Lower lobe of right lung (tissue), 2 donors: Measurements from ENCODE around the gene SPON2. TPM values are rescaled to one million over a fixed set of nuclear protein-coding genes. Genes with fewer than 3 reads are reported as not detected.

Experiments used
- ATAC-seq, 2 donors: fragments of 200-7000 bp; cut with Tn5 transposase; one replicate each; pipeline ENCODE4 v1.9.1; 2020 to 2022; ENCODE audit warnings: mild to moderate bottlenecking in 2 of 2, moderate library complexity in 2 of 2
- DNase-seq: peaks from one replicate; pipeline ENCODE4 v3.0.0-alpha.2; 2020
- H3K27ac ChIP-seq: fragments of 200-600 bp; one replicate; pipeline ENCODE4 v1.8.0; 2022
- H3K27me3 ChIP-seq: fragments of 200-600 bp; one replicate; pipeline ENCODE4 v1.8.0; 2022; ENCODE audit warnings: low read depth
- H3K36me3 ChIP-seq: fragments of 200-600 bp; one replicate; pipeline ENCODE4 v1.8.0; 2022; ENCODE audit warnings: mild to moderate bottlenecking
- H3K4me1 ChIP-seq: fragments of 200-600 bp; one replicate; pipeline ENCODE4 v1.8.0; 2022
- H3K4me3 ChIP-seq: fragments of 200-600 bp; one replicate; pipeline ENCODE4 v1.8.0; 2022; ENCODE audit warnings: mild to moderate bottlenecking
- H3K9me3 ChIP-seq: fragments of 200-600 bp; one replicate; pipeline ENCODE4 v1.8.0; 2022
- CTCF ChIP-seq: fragments of 200-600 bp; IDR thresholded peaks from one replicate; pipeline ENCODE4 v1.8.0; 2022; ENCODE audit warnings: antibody characterized with exemption, mild to moderate bottlenecking
- intact Hi-C: fragments of 100-400 bp; cut with DNase I; formaldehyde crosslinking; loops from one replicate; pipeline ENCODE4 v1.11.0; 2022
- total RNA-seq: library from RNA; stranded (reverse); fragmentation: NEBNext Ultra II Directional; extraction: Animal tissue kit (Norgen Biotek cat#: 25700); gene quantifications from one replicate; pipeline ENCODE4 v1.2.1, GENCODE V29; 2021
- donor health status: DM: no; HTN: yes; CAD: no; lungs with severe emphysema.

The SPON2 gene
- total RNA-seq, 1 donor from 2014 or later, result 32.0 TPM

DNA sequence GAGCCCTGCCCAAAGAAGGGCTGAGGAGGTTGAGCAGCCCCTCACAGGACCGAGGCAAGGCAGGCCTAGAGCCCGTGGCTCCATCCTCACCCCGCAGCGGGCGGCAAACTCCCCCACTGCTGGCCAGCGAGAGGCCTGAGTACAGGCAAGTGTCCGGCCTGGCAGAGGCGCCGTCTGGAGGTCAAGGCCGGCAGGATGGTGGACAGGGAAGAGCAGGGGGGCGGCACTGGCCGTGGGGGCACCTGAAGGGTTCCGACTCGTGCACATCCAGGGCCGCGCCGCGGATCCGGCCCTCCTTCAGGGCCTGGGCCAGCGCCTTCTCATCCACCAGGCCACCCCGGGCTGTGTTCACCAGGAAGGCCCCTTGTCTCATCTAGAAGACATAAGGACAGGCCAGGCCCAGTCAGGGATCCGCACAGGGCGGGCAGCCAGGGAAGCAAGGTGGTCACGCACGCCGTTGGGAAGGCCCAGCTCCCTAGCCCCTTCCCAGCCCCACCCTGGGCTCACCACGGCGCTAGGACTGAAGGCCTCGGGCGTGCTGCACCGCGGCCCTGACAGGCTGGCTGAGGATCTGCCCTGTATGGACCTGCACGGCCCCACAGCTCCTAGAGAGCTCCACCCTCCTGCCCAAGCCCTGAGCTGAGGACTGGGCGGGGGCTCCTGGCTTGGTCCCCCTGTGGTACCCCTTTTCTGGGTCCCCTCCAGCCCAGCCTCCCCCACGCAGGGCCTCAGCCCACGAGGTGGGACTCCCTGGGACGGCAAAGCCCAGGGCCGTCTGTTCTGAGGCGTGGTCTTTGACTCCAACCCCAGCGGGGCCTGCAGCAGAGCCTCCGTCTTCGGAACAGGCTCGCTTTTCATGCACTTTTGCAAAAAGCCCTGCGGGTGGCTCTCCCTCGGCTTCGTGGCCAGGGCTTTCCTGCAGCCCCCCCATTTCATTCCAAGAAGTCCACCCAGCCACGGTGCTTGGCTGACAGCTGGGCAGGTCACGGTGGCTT is 42.0 kb upstream of the SPON2 start:
- DNase-seq, result no peak
- intact Hi-C loops, result no loop called here

GRCh38 chr4:1213336-1213995 is 41.1 kb upstream of the SPON2 start:
- Histone ChIP-seq H3K36me3 (peaks cover 67% of the 10 kb centered on the region), H3K4me3 (no peak overlapping the region), H3K27me3 (no peaks in the 10 kb centered on the region), H3K27ac (no peak overlapping the region), H3K4me1 (peaks cover 71% of the 10 kb centered on the region), H3K9me3 (no peaks in the 10 kb centered on the region)
- ATAC-seq (no peak), DNase-seq (no peak)
- intact Hi-C loops, result no loop called here
- TF ChIP-seq CTCF, result no peak

More for the DNA sequence above, 42.0 kb upstream of the SPON2 start:
- no peaks in the 10 kb centered on the region for H3K9me3 ChIP-seq
- H3K27ac ChIP-seq, result no peak overlapping the region
- no peak for ATAC-seq
- TF ChIP-seq CTCF, result no peak
- H3K27me3 ChIP-seq, result no peaks in the 10 kb centered on the region
- peaks cover 67% of the 10 kb centered on the region for H3K36me3 ChIP-seq
- H3K4me3 ChIP-seq, result no peak overlapping the region
- peaks cover 71% of the 10 kb centered on the region for H3K4me1 ChIP-seq

DNA sequence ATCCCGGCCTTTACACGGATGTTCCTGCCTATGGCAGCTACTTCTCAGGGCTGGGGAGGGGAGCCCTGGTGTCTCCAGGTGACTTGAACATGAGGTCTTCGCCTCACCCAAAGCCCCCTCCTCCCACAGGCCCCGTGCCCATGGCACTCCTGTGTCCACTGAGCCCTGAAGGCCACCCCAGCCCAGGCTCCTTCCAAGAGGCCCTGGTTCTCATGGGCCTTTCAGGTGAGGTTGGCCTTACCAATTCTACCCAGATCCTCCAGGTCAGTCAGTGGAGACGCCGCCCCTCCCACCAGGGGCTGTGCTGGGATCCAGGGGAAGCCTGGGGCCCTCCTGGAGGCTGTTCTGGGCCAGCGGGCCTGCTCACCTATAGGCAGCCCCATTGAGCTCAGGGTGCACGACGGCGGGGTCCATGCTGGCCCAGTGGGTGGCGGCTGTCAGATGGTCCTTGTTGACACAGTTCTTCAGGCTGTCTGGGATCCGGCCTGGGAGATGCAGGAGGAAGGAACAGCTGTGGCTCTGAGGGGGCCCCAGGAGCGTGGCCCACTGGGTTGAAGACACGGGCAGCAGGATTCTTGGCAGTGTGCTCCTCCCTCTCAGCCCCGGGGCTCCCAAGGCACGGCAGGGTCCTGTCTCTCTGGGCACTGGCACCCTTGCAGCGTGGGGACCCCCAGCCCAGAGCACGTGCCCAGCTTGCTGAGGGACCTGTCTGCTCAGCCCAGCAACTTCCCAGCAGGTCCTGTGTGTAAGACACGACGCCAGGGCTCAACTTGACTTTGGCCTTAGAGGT is 40.4 kb upstream of the SPON2 start:
- H3K36me3 ChIP-seq, result peaks cover 64% of the 10 kb centered on the region
- DNase-seq (peak; percentile 43), ATAC-seq (no peak)
- peaks cover 71% of the 10 kb centered on the region for H3K4me1 ChIP-seq
- intact Hi-C loops, result no loop called here
- no peak overlapping the region for H3K4me3 ChIP-seq
- no peak for TF ChIP-seq CTCF
- H3K27ac ChIP-seq, result no peak overlapping the region
- H3K27me3 ChIP-seq, result no peaks in the 10 kb centered on the region
- H3K9me3 ChIP-seq, result no peaks in the 10 kb centered on the region

DNA sequence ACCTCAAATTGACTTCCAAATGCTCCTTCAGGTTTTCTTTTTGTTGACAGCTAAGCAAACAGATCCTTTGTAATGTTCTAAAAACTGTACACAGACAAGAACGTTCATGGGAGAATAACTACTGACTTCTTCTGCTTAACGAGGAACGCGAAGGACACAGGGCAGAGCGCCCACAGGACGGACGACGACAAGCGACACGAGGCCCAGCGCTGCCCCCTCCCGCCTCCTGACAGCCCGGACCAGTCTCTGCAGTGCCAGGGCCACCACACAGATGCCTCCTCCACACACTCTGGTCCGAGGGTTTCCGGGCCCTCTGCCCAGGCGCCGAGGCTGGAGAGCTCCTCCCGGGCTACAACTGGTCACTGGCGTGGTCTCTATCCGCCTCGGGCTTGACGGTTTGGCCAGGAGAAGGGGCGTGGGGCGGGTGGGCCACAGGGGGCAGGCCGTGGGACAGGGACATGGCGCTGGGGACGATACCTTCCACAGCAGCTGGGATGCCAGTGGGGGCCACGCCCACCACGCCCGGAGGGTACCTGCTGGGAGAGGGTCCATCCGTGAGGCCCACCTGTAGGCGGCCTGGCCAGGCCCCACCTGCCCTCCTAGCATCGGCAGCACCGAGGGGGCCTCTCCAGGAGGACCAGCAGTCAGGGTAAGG is 39.6 kb upstream of the SPON2 start:
- H3K27me3 ChIP-seq, result no peaks in the 10 kb centered on the region
- intact Hi-C loops, result no loop called here
- H3K4me3 ChIP-seq, result no peak overlapping the region
- H3K36me3 ChIP-seq, result peaks cover 62% of the 10 kb centered on the region
- no peaks in the 10 kb centered on the region for H3K9me3 ChIP-seq
- DNase-seq, result peak; percentile 51
- H3K4me1 ChIP-seq, result peaks cover 72% of the 10 kb centered on the region
- no peak for TF ChIP-seq CTCF
- no peak for ATAC-seq
- peak overlapping the region; percentile 18 for H3K27ac ChIP-seq

DNA sequence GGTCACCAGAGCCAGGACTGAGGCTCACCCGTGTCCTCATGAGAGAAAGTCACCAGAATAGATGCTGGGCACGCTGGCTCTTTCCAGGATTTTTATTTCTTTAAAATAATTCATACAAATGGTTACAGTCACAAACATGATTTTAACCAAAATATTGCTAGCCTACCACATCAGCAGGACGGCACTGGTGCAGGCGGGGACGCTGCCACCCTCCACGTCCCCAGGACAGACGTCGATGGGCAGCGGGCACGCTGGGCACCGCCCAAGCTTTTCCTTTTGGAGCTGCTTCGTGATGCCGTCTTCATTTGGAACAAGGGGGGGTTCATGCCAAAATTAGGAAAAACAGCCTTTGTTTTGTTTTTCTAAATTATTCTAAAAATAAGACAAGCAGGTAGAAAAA is 39.0 kb upstream of the SPON2 start:
- peaks cover 67% of the 10 kb centered on the region for H3K4me1 ChIP-seq
- intact Hi-C loops, result no loop called here
- no peak overlapping the region for H3K27ac ChIP-seq
- no peaks in the 10 kb centered on the region for H3K27me3 ChIP-seq
- no peaks in the 10 kb centered on the region for H3K9me3 ChIP-seq
- no peak overlapping the region for H3K4me3 ChIP-seq
- TF ChIP-seq CTCF, result no peak
- H3K36me3 ChIP-seq, result peaks cover 58% of the 10 kb centered on the region
- ATAC-seq (no peak), DNase-seq (peak; percentile 30)
